ENCODE data around the gene TKT. TPM values are rescaled to one million over a fixed set of nuclear protein-coding genes. Genes with fewer than 3 reads are reported as not detected.

TKT gene
- polyA plus RNA-seq, 2 of the 4 experiments (the other 2 are of a cell fraction) = 628 to 1,457 TPM

- TF ChIP-seq SREBF2 (IDR thresholded peaks at IDR 0.05) (no peak), BHLHE40 (IDR thresholded peaks at IDR 0.05; ENCODE audit: low read depth, low read length) (no peak), KDM1A (IDR thresholded peaks at IDR 0.05; ENCODE audit: low read depth) (no peak), RNF2 (IDR thresholded peaks at IDR 0.05; ENCODE audit: borderline replicate concordance, low read depth) (no peak), ELK1 (IDR thresholded peaks at IDR 0.05; ENCODE audit: low read depth, low read length) (no peak)
Measured at GRCh38 chr3:53186726-53187125, 69.1 kb downstream of the TKT start (continued).

GRCh38 chr3:53185761-53186465 lies 69.9 kb downstream of the TKT start:
- no peak for ATAC-seq
- Histone ChIP-seq H3K4me2 (no peak overlapping the region), H3K4me3 (no peak overlapping the region), H3K27ac (no peak overlapping the region), H3K4me1 (no peaks in the 10 kb centered on the region), H3K9me3 (no peaks in the 10 kb centered on the region)
- POLR2A ChIA-PET = no interaction called here
- CTCF ChIA-PET = no interaction called here
- FAIRE-seq = no peak
- 96% methylated on average over 14 of the region's 20 CpGs for WGBS (ENCODE audit: missing lambda C conversion rate)
- DNase-seq (ENCODE audit: low read depth in 1 of 2, low spot score in 1 of 2) = no peak
- no peak for TF ChIP-seq RAD21 (conservative IDR thresholded peaks at IDR 0.05 in 1 of 2, IDR thresholded peaks at IDR 0.05 in 1 of 2)
- TF ChIP-seq TFCP2L1 (CRISPR knock-in tag; IDR thresholded peaks at IDR 0.05) = no peak
- no peak for TF ChIP-seq MYC (IDR thresholded peaks at IDR 0.05; ENCODE audit: borderline replicate concordance, low read length)
- no peak for TF ChIP-seq FOSL2 (IDR thresholded peaks at IDR 0.05)
- no peak for TF ChIP-seq FOSL2 (CRISPR knock-in tag; IDR thresholded peaks at IDR 0.05)
- TF ChIP-seq POLR2A (IDR thresholded peaks at IDR 0.05; ENCODE audit: low read length) = no peak
- no peak for TF ChIP-seq ZFP36 (IDR thresholded peaks at IDR 0.05; ENCODE audit: borderline replicate concordance, partially characterized antibody)
- no peak for TF ChIP-seq NPAS2 (CRISPR knock-in tag; IDR thresholded peaks at IDR 0.05; ENCODE audit: borderline replicate concordance)
- TF ChIP-seq HMGXB4 (CRISPR knock-in tag; IDR thresholded peaks at IDR 0.05; ENCODE audit: borderline replicate concordance) = no peak
- no peak for TF ChIP-seq E2F6 (IDR thresholded peaks at IDR 0.05; ENCODE audit: borderline replicate concordance, low read depth)
- no peak for TF ChIP-seq CHD4 (IDR thresholded peaks at IDR 0.05; ENCODE audit: borderline replicate concordance)
- TF ChIP-seq CHD2 (IDR thresholded peaks at IDR 0.05; ENCODE audit: low read length, partially characterized antibody) = no peak
- no peak for TF ChIP-seq FOSB (CRISPR knock-in tag; IDR thresholded peaks at IDR 0.05)
- no peak for TF ChIP-seq BCL3 (IDR thresholded peaks at IDR 0.05)
- TF ChIP-seq ZC3H11A (IDR thresholded peaks at IDR 0.05) = no peak
- TF ChIP-seq ZNF302 (CRISPR knock-in tag; IDR thresholded peaks at IDR 0.05) = no peak
- TF ChIP-seq HEYL (CRISPR knock-in tag; IDR thresholded peaks at IDR 0.05) = no peak
- no peak for TF ChIP-seq USF2 (IDR thresholded peaks at IDR 0.05)
- TF ChIP-seq ELK1 (IDR thresholded peaks at IDR 0.05; ENCODE audit: low read depth, low read length) = no peak
- TF ChIP-seq JUNB (IDR thresholded peaks at IDR 0.05) = no peak
- TF ChIP-seq POLR2AphosphoS2 (conservative IDR thresholded peaks at IDR 0.05; ENCODE audit: low read length) = no peak

All from A549 (cell line).